H1 (cell line): ENCODE data around the gene SBF1.

Source experiments
- CTCF ChIP-seq, 3 experiments: IDR thresholded peaks; 1 replicate in 2 of 3; 2 replicates in 1 of 3; pipeline versions ENCODE4 v1.5.1 to v1.6.1; 2011; ENCODE audit warnings: low read length in 3 of 3, mild to moderate bottlenecking in 3 of 3, inconsistent platforms in 2 of 3, low read depth in 1 of 3, moderate library complexity in 1 of 3; ENCODE audit not compliant: insufficient read depth in 1 of 3; ENCODE audit errors: control extremely low read depth in 1 of 3
- POLR2AphosphoS5 ChIP-seq: IDR thresholded peaks from 2 replicates; pipeline ENCODE4 v1.6.1; 2011; ENCODE audit warnings: low read depth, low read length
- RFX5 ChIP-seq: IDR thresholded peaks from 2 replicates; pipeline ENCODE4 v1.6.1; 2011; ENCODE audit warnings: low read depth, low read length, improper control_type of control experiment, borderline replicate concordance
- SIN3A ChIP-seq, 2 experiments: IDR thresholded peaks in 1 of 2; conservative IDR thresholded peaks in 1 of 2; 2 replicates each; pipeline ENCODE4 v1.6.1; 2011 to 2012; ENCODE audit warnings: low read length in 2 of 2, improper control_type of control experiment in 1 of 2, low read depth in 1 of 2, mild to moderate bottlenecking in 1 of 2
- SP2 ChIP-seq: IDR thresholded peaks from 2 replicates; pipeline ENCODE4 v1.6.1; 2012; ENCODE audit warnings: mild to moderate bottlenecking, low read length, inconsistent platforms

GRCh38 chr22:50507991-50508884 lies 33.4 kb upstream of the SBF1 start, which contains the start of gene NCAPH2:
- no peak for TF ChIP-seq SP2
- no peak for TF ChIP-seq CTCF (IDR thresholded peaks at IDR 0.05; ENCODE audit: control extremely low read depth in 1 of 3, insufficient read depth in 1 of 3, low read depth in 1 of 3, low read length in 3 of 3)
- no peak for TF ChIP-seq RFX5
- peak; percentile 49 to 66; a peak in 1 of 4 replicates for TF ChIP-seq SIN3A (conservative IDR thresholded peaks at IDR 0.05 in 1 of 2, IDR thresholded peaks at IDR 0.05 in 1 of 2; ENCODE audit: low read depth in 1 of 2, low read length in 2 of 2)
- TF ChIP-seq POLR2AphosphoS5, result peak; percentile 97
